NCI-H82 treated with DMSO at 0.1 percent for 48 hours (cell line): ENCODE data around the gene PEX13.

Experiments
- DNase-seq: peaks from one replicate; lab custom pipeline; 2025; ENCODE audit not compliant: unreplicated experiment; lab: John Stamatoyannopoulos, UW

PEX13 gene

GRCh38 chr2:61065714-61066709, 48.5 kb downstream of the PEX13 start, which contains the start of gene SANBR:
Gene SANBR, plus strand, starts transcription at chr2:61065871. Its CDS starts 4,480 bp downstream, at chr2:61070351.
- peak; percentile 87 for DNase-seq

GRCh38 chr2:61074100-61074499, 56.6 kb downstream of the PEX13 start:
- no peak for DNase-seq

- no peak for DNase-seq
These were observed 68.4 kb downstream of the PEX13 start for GRCh38 chr2:61085883-61086282.

- DNase-seq: no peak
These were observed 72.3 kb downstream of the PEX13 start for GRCh38 chr2:61089797-61090196.

- DNase-seq: no peak
These were observed 72.9 kb downstream of the PEX13 start for GRCh38 chr2:61090386-61090921.

- DNase-seq: no peak
These were observed 74.0 kb downstream of the PEX13 start for GRCh38 chr2:61091485-61091884.

- no peak for DNase-seq
These were observed 78.9 kb downstream of the PEX13 start for GRCh38 chr2:61096438-61096837.

- no peak for DNase-seq
These were observed 83.3 kb downstream of the PEX13 start for GRCh38 chr2:61100801-61101200.
